ENCODE results near the gene RNF167. TPM values are rescaled to one million over a fixed set of nuclear protein-coding genes. Genes with fewer than 3 reads are reported as not detected.

RNF167 gene
- polyA plus RNA-seq, 4 donors, result 108 to 132 (median 123) TPM

- peaks cover 0 to 47% (median 0%) of the 10 kb centered on the region in 3 donors for H3K36me3 ChIP-seq (ENCODE audit: control insufficient read depth in 3 of 3, insufficient read depth in 2 of 3, low read depth in 1 of 3, low read length in 3 of 3)
- DNase-seq, result peak; percentile 57 to 77
- H3K4me1 ChIP-seq (ENCODE audit: control insufficient read depth in 3 of 3, insufficient read depth in 2 of 3, low read depth in 1 of 3, low read length in 2 of 3), result peaks cover 0 to 11% (median 4%) of the 10 kb centered on the region in 3 donors
- H3K9me3 ChIP-seq (ENCODE audit: control insufficient read depth in 2 of 2, insufficient read depth in 1 of 2, low read depth in 1 of 2, low read length in 1 of 2), result no peaks in the 10 kb centered on the region
- no peak for FAIRE-seq
- 32 to 69% (median 45%) methylated on average over 18 of the region's 18 CpGs for WGBS, 3 donors
- peak overlapping the region; percentile 6 to 53 (median 17) for H3K27ac ChIP-seq (ENCODE audit: low read depth in 1 of 3, low read length in 2 of 3)
- H3K4me3 ChIP-seq (ENCODE audit: low read depth in 1 of 3, low read length in 3 of 3), result no peak overlapping the region
- no peaks in the 10 kb centered on the region for H3K27me3 ChIP-seq (ENCODE audit: control insufficient read depth in 3 of 3, insufficient read depth in 3 of 3, low read length in 3 of 3)
Observed at GRCh38 chr17:4959261-4959965, 19.3 kb downstream of the RNF167 start.

GRCh38 chr17:4960279-4960922 is 20.3 kb downstream of the RNF167 start:
- H3K36me3 ChIP-seq (ENCODE audit: control insufficient read depth in 3 of 3, insufficient read depth in 2 of 3, low read depth in 1 of 3, low read length in 3 of 3), result peaks cover 0 to 51% (median 0%) of the 10 kb centered on the region in 3 donors
- H3K4me1 ChIP-seq (ENCODE audit: control insufficient read depth in 3 of 3, insufficient read depth in 2 of 3, low read depth in 1 of 3, low read length in 2 of 3), result peaks cover 0 to 11% (median 4%) of the 10 kb centered on the region in 3 donors
- no peak overlapping the region for H3K27ac ChIP-seq (ENCODE audit: low read depth in 1 of 3, low read length in 2 of 3)
- H3K27me3 ChIP-seq (ENCODE audit: control insufficient read depth in 3 of 3, insufficient read depth in 3 of 3, low read length in 3 of 3), result no peaks in the 10 kb centered on the region
- 89 to 97% (median 92%) methylated on average over 9 of the region's 9 CpGs for WGBS, 3 donors
- FAIRE-seq (no peak), DNase-seq (no peak)
- no peak overlapping the region for H3K4me3 ChIP-seq (ENCODE audit: low read depth in 1 of 3, low read length in 3 of 3)
- no peaks in the 10 kb centered on the region for H3K9me3 ChIP-seq (ENCODE audit: control insufficient read depth in 2 of 2, insufficient read depth in 1 of 2, low read depth in 1 of 2, low read length in 1 of 2)

GRCh38 chr17:4965311-4965986 is 25.4 kb downstream of the RNF167 start:
- H3K27ac ChIP-seq (ENCODE audit: low read depth in 1 of 3, low read length in 2 of 3), result no peak overlapping the region
- DNase-seq, result no peak

GRCh38 chr17:4966844-4967538 is 26.9 kb downstream of the RNF167 start:
- H3K27ac ChIP-seq (ENCODE audit: low read depth in 1 of 3, low read length in 2 of 3), result peak overlapping the region; percentile 93 to 99 (median 96)
- peaks cover 0 to 26% (median 4%) of the 10 kb centered on the region in 3 donors for H3K4me1 ChIP-seq (ENCODE audit: control insufficient read depth in 3 of 3, insufficient read depth in 2 of 3, low read depth in 1 of 3, low read length in 2 of 3)
- H3K36me3 ChIP-seq (ENCODE audit: control insufficient read depth in 3 of 3, insufficient read depth in 2 of 3, low read depth in 1 of 3, low read length in 3 of 3), result peaks cover 0 to 48% (median 0%) of the 10 kb centered on the region in 3 donors
- no peaks in the 10 kb centered on the region for H3K27me3 ChIP-seq (ENCODE audit: control insufficient read depth in 3 of 3, insufficient read depth in 3 of 3, low read length in 3 of 3)
- DNase-seq, result peak; percentile 99 to 100
- H3K4me3 ChIP-seq (ENCODE audit: low read depth in 1 of 3, low read length in 3 of 3), result peak overlapping the region; percentile 66 to 83 (median 76)
- FAIRE-seq, result peak; percentile 93
- WGBS, 3 donors, result 0% methylated on average over 42 of the region's 42 CpGs
- no peaks in the 10 kb centered on the region for H3K9me3 ChIP-seq (ENCODE audit: control insufficient read depth in 2 of 2, insufficient read depth in 1 of 2, low read depth in 1 of 2, low read length in 1 of 2)

More at GRCh38 chr17:4965311-4965986, 25.4 kb downstream of the RNF167 start:
- Histone ChIP-seq H3K4me3 (ENCODE audit: low read depth in 1 of 3, low read length in 3 of 3) (no peak overlapping the region), H3K36me3 (ENCODE audit: control insufficient read depth in 3 of 3, insufficient read depth in 2 of 3, low read depth in 1 of 3, low read length in 3 of 3) (peaks cover 0 to 44% (median 0%) of the 10 kb centered on the region in 3 donors), H3K27me3 (ENCODE audit: control insufficient read depth in 3 of 3, insufficient read depth in 3 of 3, low read length in 3 of 3) (no peaks in the 10 kb centered on the region), H3K4me1 (ENCODE audit: control insufficient read depth in 3 of 3, insufficient read depth in 2 of 3, low read depth in 1 of 3, low read length in 2 of 3) (peaks cover 0 to 25% (median 4%) of the 10 kb centered on the region in 3 donors), H3K9me3 (ENCODE audit: control insufficient read depth in 2 of 2, insufficient read depth in 1 of 2, low read depth in 1 of 2, low read length in 1 of 2) (no peaks in the 10 kb centered on the region)
- WGBS, 3 donors, result 97 to 99% (median 97%) methylated on average over 15 of the region's 15 CpGs
- FAIRE-seq, result no peak

- H3K9me3 ChIP-seq (ENCODE audit: control insufficient read depth in 2 of 2, insufficient read depth in 1 of 2, low read depth in 1 of 2, low read length in 1 of 2), result no peaks in the 10 kb centered on the region
- no peaks in the 10 kb centered on the region for H3K27me3 ChIP-seq (ENCODE audit: control insufficient read depth in 3 of 3, insufficient read depth in 3 of 3, low read length in 3 of 3)
- FAIRE-seq, result no peak
- peaks cover 0 to 26% (median 4%) of the 10 kb centered on the region in 3 donors for H3K4me1 ChIP-seq (ENCODE audit: control insufficient read depth in 3 of 3, insufficient read depth in 2 of 3, low read depth in 1 of 3, low read length in 2 of 3)
- H3K36me3 ChIP-seq (ENCODE audit: control insufficient read depth in 3 of 3, insufficient read depth in 2 of 3, low read depth in 1 of 3, low read length in 3 of 3), result peaks cover 5 to 49% (median 6%) of the 10 kb centered on the region in 3 donors
- H3K27ac ChIP-seq (ENCODE audit: low read depth in 1 of 3, low read length in 2 of 3), result peak within 1 kb of the TSS; percentile 93 to 99 (median 96)
- WGBS, 3 donors, result 0 to 1% (median 1%) methylated on average over 64 to 66 of the region's 66 CpGs
- DNase-seq, result peak; percentile 95 to 100
- H3K4me3 ChIP-seq (ENCODE audit: low read depth in 1 of 3, low read length in 3 of 3), result peak within 1 kb of the TSS; percentile 66 to 83 (median 76)
Observed at GRCh38 chr17:4967539-4968485, 27.7 kb downstream of the RNF167 start, which contains the start of gene SPAG7. SPAG7 (minus strand) TSS chr17:4967817; CDS start chr17:4967804, 13 bp downstream.

GRCh38 chr17:4968486-4969046 is 28.5 kb downstream of the RNF167 start:
- H3K4me3 ChIP-seq (ENCODE audit: low read depth in 1 of 3, low read length in 3 of 3), result peak overlapping the region; percentile 62 to 83 (median 72)
- H3K9me3 ChIP-seq (ENCODE audit: control insufficient read depth in 2 of 2, insufficient read depth in 1 of 2, low read depth in 1 of 2, low read length in 1 of 2), result no peaks in the 10 kb centered on the region
- DNase-seq, result peak in 1 of 2 donors; percentile 64
- WGBS, 3 donors, result 33 to 50% (median 43%) methylated on average over 18 to 23 of the region's 23 CpGs
- peaks cover 6 to 54% (median 8%) of the 10 kb centered on the region in 3 donors for H3K36me3 ChIP-seq (ENCODE audit: control insufficient read depth in 3 of 3, insufficient read depth in 2 of 3, low read depth in 1 of 3, low read length in 3 of 3)
- FAIRE-seq, result no peak
- H3K27ac ChIP-seq (ENCODE audit: low read depth in 1 of 3, low read length in 2 of 3), result peak overlapping the region; percentile 77 to 99 (median 78)
- H3K4me1 ChIP-seq (ENCODE audit: control insufficient read depth in 3 of 3, insufficient read depth in 2 of 3, low read depth in 1 of 3, low read length in 2 of 3), result peaks cover 0 to 26% (median 4%) of the 10 kb centered on the region in 3 donors
- no peaks in the 10 kb centered on the region for H3K27me3 ChIP-seq (ENCODE audit: control insufficient read depth in 3 of 3, insufficient read depth in 3 of 3, low read length in 3 of 3)

GRCh38 chr17:4969047-4969550 is 29.0 kb downstream of the RNF167 start:
- 63 to 84% (median 82%) methylated on average over 15 of the region's 15 CpGs for WGBS, 3 donors
- no peak for FAIRE-seq
- H3K9me3 ChIP-seq (ENCODE audit: control insufficient read depth in 2 of 2, insufficient read depth in 1 of 2, low read depth in 1 of 2, low read length in 1 of 2), result no peaks in the 10 kb centered on the region
- peaks cover 6 to 60% (median 13%) of the 10 kb centered on the region in 3 donors for H3K36me3 ChIP-seq (ENCODE audit: control insufficient read depth in 3 of 3, insufficient read depth in 2 of 3, low read depth in 1 of 3, low read length in 3 of 3)
- H3K27me3 ChIP-seq (ENCODE audit: control insufficient read depth in 3 of 3, insufficient read depth in 3 of 3, low read length in 3 of 3), result no peaks in the 10 kb centered on the region
- DNase-seq, result peak in 1 of 2 donors; percentile 54
- H3K4me1 ChIP-seq (ENCODE audit: control insufficient read depth in 3 of 3, insufficient read depth in 2 of 3, low read depth in 1 of 3, low read length in 2 of 3), result peaks cover 0 to 26% (median 4%) of the 10 kb centered on the region in 3 donors
- H3K27ac ChIP-seq (ENCODE audit: low read depth in 1 of 3, low read length in 2 of 3), result peak overlapping the region in 2 of 3 donors; percentile 77 to 99
- peak overlapping the region in 1 of 3 donors; percentile 83 for H3K4me3 ChIP-seq (ENCODE audit: low read depth in 1 of 3, low read length in 3 of 3)
